ENCODE results near the gene SLC22A12.
"Not testable (repeated sequence)": the region's sequence is repeated elsewhere in the genome, so short reads cannot be mapped to it uniquely, and the experiment has no call there.

SLC22A12 gene

GRCh38 chr11:64590763-64591221 lies at the start of gene SLC22A12:
Gene SLC22A12 (plus strand): TSS chr11:64591220. CDS start chr11:64591557, 337 bp downstream.
- no peak for DNase-seq

GRCh38 chr11:64542172-64543125 lies 48.6 kb upstream of the SLC22A12 start:
- no peak for DNase-seq

- no peak for DNase-seq
These were observed 47.2 kb upstream of the SLC22A12 start for GRCh38 chr11:64543818-64544217.

- DNase-seq, result no peak
These were observed 46.3 kb upstream of the SLC22A12 start for GRCh38 chr11:64544616-64545296.

GRCh38 chr11:64545619-64546018 lies 45.4 kb upstream of the SLC22A12 start:
- DNase-seq, result no peak

- DNase-seq, result no peak
These were observed 44.8 kb upstream of the SLC22A12 start for GRCh38 chr11:64546176-64546575.

GRCh38 chr11:64546600-64546999 lies 44.4 kb upstream of the SLC22A12 start:
- DNase-seq, result no peak

- DNase-seq, result no peak
These were observed 41.1 kb upstream of the SLC22A12 start for GRCh38 chr11:64549969-64550368.

GRCh38 chr11:64553554-64554201 lies 37.3 kb upstream of the SLC22A12 start:
- peak; percentile 39 for DNase-seq

GRCh38 chr11:64556044-64556720 lies 34.8 kb upstream of the SLC22A12 start:
- no peak for DNase-seq

- DNase-seq, result no peak
These were observed 34.2 kb upstream of the SLC22A12 start for GRCh38 chr11:64556721-64557250.

- no peak for DNase-seq
These were observed 32.8 kb upstream of the SLC22A12 start for GRCh38 chr11:64558065-64558745.

GRCh38 chr11:64558869-64559268 lies 32.2 kb upstream of the SLC22A12 start:
- no peak for DNase-seq

GRCh38 chr11:64559351-64560138 lies 31.5 kb upstream of the SLC22A12 start:
- no peak for DNase-seq

- DNase-seq, result no peak
These were observed 30.8 kb upstream of the SLC22A12 start for GRCh38 chr11:64560139-64560771.

- DNase-seq, result no peak
These were observed 30.1 kb upstream of the SLC22A12 start for GRCh38 chr11:64560941-64561340.

- not testable (repeated sequence) for DNase-seq
These were observed 29.6 kb upstream of the SLC22A12 start for GRCh38 chr11:64561429-64561828.

- no peak for DNase-seq
These were observed 28.9 kb upstream of the SLC22A12 start for GRCh38 chr11:64561984-64562722.

GRCh38 chr11:64562723-64563351 lies 28.2 kb upstream of the SLC22A12 start:
- DNase-seq, result no peak
